OCI-LY7 (cell line): ENCODE results near the gene VPS13D. TPM values are rescaled to one million over a fixed set of nuclear protein-coding genes. Genes with fewer than 3 reads are reported as not detected.

Experiments used
- BruUV-seq: library from RNA; stranded (reverse); fragments of 400-500 nt; replicated peaks from 2 replicates; lab custom pipeline; 2021; lab: Mats Ljungman, UMichigan
- CTCF ChIA-PET: fragments of 300-600 bp; sonication (Branson Sonifier 250); formaldehyde crosslinking; loops from one replicate; lab custom pipeline; 2022; ENCODE audit warnings: antibody characterized with exemption; ENCODE audit not compliant: unreplicated experiment; lab: Charles Lee
- POLR2A ChIA-PET: fragments of 300-600 bp; sonication (Branson Sonifier 250); formaldehyde crosslinking; loops from one replicate; lab custom pipeline; 2022; ENCODE audit warnings: antibody characterized with exemption; lab: Charles Lee
- DNase-seq: peaks from one replicate; pipeline ENCODE4 v3.0.0-alpha.2; 2015; ENCODE audit warnings: low spot score
- H2AFZ ChIP-seq: fragments of 200-600 bp; sonication (generic), shearing (Covaris generic); 2 replicates; pipeline ENCODE4 v1.6.1; 2014; ENCODE audit warnings: mild to moderate bottlenecking, antibody characterized with exemption, low read length, moderate library complexity
- H3K27ac ChIP-seq: fragments of 200-600 bp; sonication (generic); 2 replicates; pipeline ENCODE4 v1.5.1; 2014; ENCODE audit warnings: mixed run types, low read depth, mild to moderate bottlenecking, moderate library complexity, low read length, inconsistent platforms; ENCODE audit not compliant: poor library complexity, severe bottlenecking
- H3K36me3 ChIP-seq: fragments of 200-600 bp; sonication (generic); 2 replicates; pipeline ENCODE4 v1.6.1; 2014; ENCODE audit warnings: mild to moderate bottlenecking, antibody characterized with exemption, low read length, moderate library complexity, mixed read lengths; ENCODE audit not compliant: insufficient read depth
- H3K4me1 ChIP-seq: fragments of 200-600 bp; sonication (generic); 2 replicates; pipeline ENCODE4 v1.5.1; 2014; ENCODE audit warnings: mild to moderate bottlenecking, low read length; ENCODE audit not compliant: insufficient read depth, poor library complexity, severe bottlenecking
- H3K4me2 ChIP-seq: fragments of 200-600 bp; sonication (generic); 2 replicates; pipeline ENCODE4 v1.6.1; 2014; ENCODE audit warnings: mild to moderate bottlenecking, low read length
- H3K4me3 ChIP-seq: fragments of 200-600 bp; sonication (generic); 2 replicates; pipeline ENCODE4 v1.5.1; 2014; ENCODE audit warnings: mild to moderate bottlenecking, low read depth, low read length; ENCODE audit not compliant: poor library complexity, severe bottlenecking
- H3K79me2 ChIP-seq: fragments of 200-600 bp; sonication (generic); 2 replicates; pipeline ENCODE4 v1.6.1; 2016; ENCODE audit warnings: low read depth, mild to moderate bottlenecking, low read length, moderate library complexity, mixed read lengths; ENCODE audit not compliant: insufficient read depth
- H3K9me2 ChIP-seq: fragments of 200-600 bp; sonication (generic); 2 replicates; pipeline ENCODE4 v1.6.1; 2016; ENCODE audit warnings: mild to moderate bottlenecking, low read length, mixed read lengths; ENCODE audit not compliant: insufficient read depth
- H3K9me3 ChIP-seq: fragments of 200-600 bp; sonication (generic); 2 replicates; pipeline ENCODE4 v1.6.1; 2014; ENCODE audit warnings: mild to moderate bottlenecking, mixed run types, low read length, mixed read lengths
- H4K20me1 ChIP-seq: fragments of 200-600 bp; sonication (generic); 2 replicates; pipeline ENCODE4 v1.6.1; 2014; ENCODE audit warnings: mild to moderate bottlenecking, antibody characterized with exemption, low read length, moderate library complexity, mixed read lengths; ENCODE audit not compliant: insufficient read depth
- CTCF ChIP-seq: fragments of 200-600 bp; sonication (generic); conservative IDR thresholded peaks from 2 replicates; pipeline ENCODE4 v1.5.1; 2014; ENCODE audit warnings: mild to moderate bottlenecking, antibody characterized with exemption, low read length, moderate library complexity, mixed read lengths
- EZH2phosphoT487 ChIP-seq: fragments of 200-600 bp; sonication (generic); IDR thresholded peaks from 2 replicates; pipeline ENCODE4 v1.6.1; 2018; ENCODE audit warnings: low read depth, borderline replicate concordance, mild to moderate bottlenecking, mixed run types, antibody characterized with exemption, low read length, moderate library complexity, mixed read lengths
- intact Hi-C: fragments of 100-400 bp; cut with micrococcal nuclease; formaldehyde crosslinking; loops from one replicate; pipeline ENCODE4 v1.10.0; 2022; ENCODE audit not compliant: unreplicated experiment
- total RNA-seq, 2 experiments: library from RNA; depleted of rRNA in 1 of 2; stranded (reverse); fragments of >200 nt in 1 of 2; shearing (Covaris generic) in 1 of 2; gene quantifications; 2 replicates each; pipeline ENCODE4 v1.2.3, GENCODE V29; 2014 to 2022

Gene VPS13D
- total RNA-seq, 2 experiments from 2014 or later, result 23.9 to 39.2 TPM

GRCh38 chr1:12552111-12552888 is 322.5 kb downstream of the VPS13D start:
- no peaks in the 10 kb centered on the region for H3K36me3 ChIP-seq
- no peak overlapping the region for H2AFZ ChIP-seq
- no peak overlapping the region for H3K4me3 ChIP-seq
- no peak overlapping the region for H3K27ac ChIP-seq
- no peak overlapping the region for H3K4me2 ChIP-seq
- BruUV-seq, result no TSS peak
- no peak for DNase-seq
- no peaks in the 10 kb centered on the region for H4K20me1 ChIP-seq
- no peaks in the 10 kb centered on the region for H3K79me2 ChIP-seq
- H3K9me3 ChIP-seq, result no peaks in the 10 kb centered on the region
- ChIA-PET CTCF (no interaction called here), POLR2A (no interaction called here)
- intact Hi-C loops, result no loop called here
- no peaks in the 10 kb centered on the region for H3K9me2 ChIP-seq
- TF ChIP-seq EZH2phosphoT487, result no peak
- no peak for TF ChIP-seq CTCF
- no peaks in the 10 kb centered on the region for H3K4me1 ChIP-seq

DNA sequence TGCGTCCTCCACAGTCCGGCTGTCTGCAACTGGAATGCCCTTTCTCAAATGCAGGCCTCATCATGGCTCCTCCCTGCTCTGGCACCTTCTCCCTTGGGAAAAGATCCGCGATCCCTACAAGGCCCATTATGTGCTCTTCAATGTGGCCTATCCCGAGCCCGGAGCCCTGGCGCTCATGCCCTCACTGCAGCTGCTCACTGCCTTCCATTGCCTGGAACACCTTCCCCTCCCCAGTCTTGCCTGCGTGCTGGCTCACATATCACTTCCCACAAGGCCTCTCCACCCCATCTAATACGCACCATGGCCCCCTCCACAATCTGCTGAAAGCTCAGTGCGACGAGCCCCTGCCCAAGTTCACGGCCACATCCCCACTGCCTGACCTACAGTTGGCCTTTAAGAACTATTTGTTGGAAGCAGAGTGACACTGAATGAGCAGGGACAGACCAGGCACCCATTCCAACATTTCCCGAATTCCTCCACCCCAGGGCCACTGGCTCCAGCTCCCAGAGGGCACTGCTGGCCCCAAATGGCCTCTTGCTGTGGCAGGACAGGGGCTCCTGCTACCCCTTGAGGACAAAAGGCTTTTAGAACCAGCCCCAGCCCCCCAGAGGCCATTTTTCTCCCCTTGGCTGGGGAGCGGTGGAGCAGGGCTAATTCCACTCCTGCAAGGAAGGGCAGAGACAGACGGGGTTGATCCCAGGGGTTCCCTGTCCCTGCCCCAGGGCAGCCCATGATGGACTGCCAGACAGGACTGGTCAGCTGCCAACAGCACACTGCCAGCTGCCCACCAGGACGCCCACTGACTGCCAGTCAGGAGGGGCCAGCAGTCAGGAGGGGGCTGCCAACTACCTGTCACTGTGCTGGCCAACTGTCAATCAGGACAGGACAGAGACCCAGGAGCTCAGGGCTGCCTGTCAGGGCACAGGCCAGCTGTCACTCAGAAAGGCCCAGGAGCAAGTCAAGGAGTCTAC is 323.4 kb downstream of the VPS13D start:
- Histone ChIP-seq H3K9me2 (no peaks in the 10 kb centered on the region), H3K9me3 (no peaks in the 10 kb centered on the region), H2AFZ (no peak overlapping the region), H4K20me1 (no peaks in the 10 kb centered on the region), H3K4me1 (no peaks in the 10 kb centered on the region), H3K27ac (no peak overlapping the region), H3K4me2 (no peak overlapping the region), H3K79me2 (no peaks in the 10 kb centered on the region), H3K4me3 (no peak overlapping the region), H3K36me3 (no peaks in the 10 kb centered on the region)
- CTCF ChIA-PET, result no interaction called here
- no peak for DNase-seq
- TF ChIP-seq EZH2phosphoT487, result no peak
- POLR2A ChIA-PET, result no interaction called here
- intact Hi-C loops, result no loop called here
- no TSS peak for BruUV-seq

GRCh38 chr1:12553963-12554362 is 324.1 kb downstream of the VPS13D start:
- no peak overlapping the region for H3K4me2 ChIP-seq
- BruUV-seq, result no TSS peak
- H3K36me3 ChIP-seq, result no peaks in the 10 kb centered on the region
- no peaks in the 10 kb centered on the region for H4K20me1 ChIP-seq
- POLR2A ChIA-PET, result no interaction called here
- CTCF ChIA-PET, result no interaction called here
- H2AFZ ChIP-seq, result 0 out of 2 replicates have a peak overlapping the region, but pooled peaks have one; percentile 35
- no peak overlapping the region for H3K4me3 ChIP-seq
- intact Hi-C loops, result no loop called here
- H3K27ac ChIP-seq, result no peak overlapping the region
- no peaks in the 10 kb centered on the region for H3K79me2 ChIP-seq
- DNase-seq, result peak; percentile 1
- H3K9me2 ChIP-seq, result no peaks in the 10 kb centered on the region
- TF ChIP-seq CTCF (no peak), EZH2phosphoT487 (no peak)
- no peaks in the 10 kb centered on the region for H3K9me3 ChIP-seq
- no peaks in the 10 kb centered on the region for H3K4me1 ChIP-seq
